ENCODE results near the gene CDC42EP3. TPM values are rescaled to one million over a fixed set of nuclear protein-coding genes. Genes with fewer than 3 reads are reported as not detected.

Gene CDC42EP3
- total and polyA plus RNA-seq, 4 donors, result 10.9 to 37.0 (median 22.8) TPM

DNA sequence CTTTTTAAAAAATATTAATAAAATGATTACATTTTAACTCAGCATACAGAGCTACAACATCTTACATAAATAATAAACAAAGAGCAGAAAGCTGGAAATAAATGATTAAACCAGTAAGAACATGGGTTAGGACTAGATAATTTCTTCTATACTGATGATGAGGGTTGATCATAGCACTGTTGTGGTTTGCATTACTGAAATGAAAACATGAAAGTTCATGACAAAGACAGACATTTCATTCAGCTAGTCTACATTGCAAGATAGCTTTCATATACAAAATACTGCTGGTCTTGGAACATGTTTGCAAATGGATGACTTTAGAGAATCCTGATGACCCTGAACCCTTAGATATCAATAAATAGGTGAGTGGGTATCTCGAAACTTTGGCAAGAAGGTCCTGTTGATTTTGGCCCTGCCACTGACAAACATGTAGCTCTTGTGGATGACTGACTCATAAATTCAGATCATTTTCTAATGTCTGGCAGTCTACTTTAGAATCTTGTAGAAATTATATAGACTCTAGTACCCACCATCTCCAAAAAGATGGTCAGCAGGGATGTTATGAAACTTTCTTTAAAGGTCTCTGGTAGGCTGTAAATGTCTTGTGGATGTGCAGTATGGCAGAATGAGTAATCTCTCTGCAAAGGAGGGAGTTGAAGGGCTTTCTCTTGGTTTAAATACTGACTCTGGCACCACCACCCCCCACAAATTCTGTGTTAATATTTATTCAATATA lies 15.5 kb upstream of the CDC42EP3 start:
- no peaks in the 10 kb centered on the region for H3K4me1 ChIP-seq (ENCODE audit: control insufficient read depth, insufficient read depth, low read length)
- no peaks in the 10 kb centered on the region for H3K27me3 ChIP-seq (ENCODE audit: control insufficient read depth, insufficient read depth, low read length)
- no CpG with 5 or more reads among the region's 1 CpG for WGBS (ENCODE audit: insufficient coverage)
- no peak overlapping the region for H3K4me3 ChIP-seq (ENCODE audit: low read depth, low read length)
- no peak for DNase-seq (ENCODE audit: low read depth in 4 of 6, low spot score in 6 of 6)
- H3K27ac ChIP-seq (ENCODE audit: low read depth, low read length), result no peak overlapping the region
- no peaks in the 10 kb centered on the region for H3K9me3 ChIP-seq (ENCODE audit: control insufficient read depth, insufficient read depth, low read length)
- no peaks in the 10 kb centered on the region for H3K36me3 ChIP-seq (ENCODE audit: control insufficient read depth, insufficient read depth, low read length)

DNA sequence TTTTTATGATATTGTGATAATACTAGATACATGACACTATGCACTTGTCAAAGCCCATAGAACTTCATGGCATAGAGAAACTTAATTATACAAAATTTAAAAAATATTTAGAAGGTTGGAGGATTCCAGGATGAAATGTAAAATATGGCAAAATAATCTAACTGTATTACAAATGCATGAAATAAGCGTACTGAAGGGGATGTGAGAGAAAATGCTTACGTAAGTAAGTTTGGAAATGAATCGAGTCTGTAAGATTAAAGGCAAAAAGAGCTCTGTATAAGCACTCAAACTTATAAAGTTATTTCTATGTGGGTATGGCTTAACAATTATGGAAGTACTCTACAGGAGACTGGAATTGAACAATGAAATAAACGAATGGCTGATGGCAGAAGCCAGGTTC lies 13.4 kb upstream of the CDC42EP3 start:
- no peaks in the 10 kb centered on the region for H3K9me3 ChIP-seq (ENCODE audit: control insufficient read depth, insufficient read depth, low read length)
- 100% methylated on average over 1 of the region's 4 CpGs for WGBS (ENCODE audit: insufficient coverage)
- H3K4me1 ChIP-seq (ENCODE audit: control insufficient read depth, insufficient read depth, low read length), result no peaks in the 10 kb centered on the region
- no peak for DNase-seq (ENCODE audit: low read depth in 4 of 6, low spot score in 6 of 6)
- H3K36me3 ChIP-seq (ENCODE audit: control insufficient read depth, insufficient read depth, low read length), result no peaks in the 10 kb centered on the region
- H3K27me3 ChIP-seq (ENCODE audit: control insufficient read depth, insufficient read depth, low read length), result no peaks in the 10 kb centered on the region
- H3K27ac ChIP-seq (ENCODE audit: low read depth, low read length), result no peak overlapping the region
- H3K4me3 ChIP-seq (ENCODE audit: low read depth, low read length), result no peak overlapping the region

DNA sequence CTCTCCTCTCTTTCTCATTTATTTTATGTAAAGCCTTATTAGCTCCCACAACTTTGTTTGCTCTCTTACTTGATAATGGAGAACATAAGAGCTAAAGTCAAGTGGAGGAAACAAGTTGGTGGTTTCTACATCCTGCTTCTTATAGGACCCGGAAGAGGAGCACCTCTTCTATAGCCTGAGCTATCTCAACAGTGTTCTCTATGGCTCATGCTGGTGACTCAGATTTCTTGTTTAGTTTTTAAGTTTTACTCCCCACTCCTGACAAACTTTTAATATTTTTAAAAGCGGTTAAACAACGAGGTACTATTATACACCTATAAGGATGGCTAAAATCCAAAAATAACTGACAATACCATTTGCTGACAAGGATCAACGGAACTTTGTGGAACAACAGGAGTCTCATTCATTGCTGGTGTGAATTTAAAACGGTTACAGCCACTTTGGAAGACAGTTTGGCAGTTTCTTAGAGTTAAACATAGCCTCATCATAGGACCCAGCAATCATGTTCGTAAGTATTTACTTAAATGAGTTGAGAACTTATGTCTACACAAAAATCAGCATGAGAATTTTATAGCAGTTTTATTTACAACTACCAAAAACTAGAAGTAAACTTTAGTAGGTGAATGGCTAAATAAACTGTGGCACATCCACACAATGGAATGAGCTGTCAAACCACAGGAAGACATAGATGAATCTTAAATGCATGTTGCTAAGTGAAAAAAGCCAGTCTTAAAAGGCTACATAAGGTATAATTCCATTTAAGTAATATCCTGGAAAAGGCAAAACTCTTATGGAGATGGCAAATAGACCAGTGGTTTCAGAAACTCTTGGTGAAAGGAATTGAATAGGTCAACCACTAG lies 12.7 kb upstream of the CDC42EP3 start:
- Histone ChIP-seq H3K4me1 (ENCODE audit: control insufficient read depth, insufficient read depth, low read length) (no peaks in the 10 kb centered on the region), H3K9me3 (ENCODE audit: control insufficient read depth, insufficient read depth, low read length) (no peaks in the 10 kb centered on the region), H3K27ac (ENCODE audit: low read depth, low read length) (no peak overlapping the region), H3K27me3 (ENCODE audit: control insufficient read depth, insufficient read depth, low read length) (no peaks in the 10 kb centered on the region), H3K36me3 (ENCODE audit: control insufficient read depth, insufficient read depth, low read length) (no peaks in the 10 kb centered on the region), H3K4me3 (ENCODE audit: low read depth, low read length) (no peak overlapping the region)
- WGBS (ENCODE audit: insufficient coverage), result 85% methylated on average over 3 of the region's 6 CpGs
- DNase-seq (ENCODE audit: low read depth in 4 of 6, low spot score in 6 of 6), result no peak

DNA sequence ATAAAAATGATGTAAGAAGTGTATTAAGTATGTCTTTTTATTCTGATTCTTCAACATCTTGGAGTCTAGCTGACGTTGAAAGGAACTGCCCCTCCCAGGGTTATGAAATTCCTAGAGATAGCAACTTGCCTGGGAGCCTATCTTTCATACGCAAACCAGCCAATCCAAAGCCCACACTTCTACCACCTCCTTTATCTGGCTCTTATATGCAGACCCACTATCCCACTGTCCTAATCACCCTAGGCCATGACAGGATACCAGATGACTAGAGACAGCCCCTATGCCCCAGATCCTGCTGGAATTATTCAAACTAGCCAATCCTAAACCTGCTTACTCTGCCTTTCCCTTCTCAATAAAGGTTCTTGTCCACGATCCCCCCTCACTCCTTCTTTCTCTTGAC lies 11.8 kb upstream of the CDC42EP3 start:
- no peaks in the 10 kb centered on the region for H3K27me3 ChIP-seq (ENCODE audit: control insufficient read depth, insufficient read depth, low read length)
- WGBS (ENCODE audit: insufficient coverage), result 80% methylated on average over 2 of the region's 3 CpGs
- no peaks in the 10 kb centered on the region for H3K36me3 ChIP-seq (ENCODE audit: control insufficient read depth, insufficient read depth, low read length)
- no peak for DNase-seq (ENCODE audit: low read depth in 4 of 6, low spot score in 6 of 6)
- no peaks in the 10 kb centered on the region for H3K4me1 ChIP-seq (ENCODE audit: control insufficient read depth, insufficient read depth, low read length)
- H3K4me3 ChIP-seq (ENCODE audit: low read depth, low read length), result no peak overlapping the region
- H3K27ac ChIP-seq (ENCODE audit: low read depth, low read length), result no peak overlapping the region
- H3K9me3 ChIP-seq (ENCODE audit: control insufficient read depth, insufficient read depth, low read length), result no peaks in the 10 kb centered on the region

DNA sequence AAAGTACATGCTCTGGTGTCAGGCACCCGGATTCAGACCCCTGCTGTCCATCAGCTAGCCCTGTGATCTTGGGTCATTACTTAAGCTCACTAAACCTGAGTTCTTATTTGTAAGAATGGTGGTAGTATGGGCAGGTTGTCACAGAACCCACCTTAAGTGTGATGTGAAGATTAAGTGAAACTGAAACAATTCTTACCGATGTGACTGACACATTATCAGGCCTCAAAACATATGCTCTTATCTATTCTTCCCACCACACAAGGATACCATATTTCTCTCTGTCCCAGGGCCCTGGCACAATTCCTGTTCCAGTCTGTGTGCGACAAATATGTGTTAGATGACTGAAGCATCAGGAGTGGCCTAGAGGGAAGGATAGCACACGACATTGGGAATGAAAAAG lies 11.0 kb upstream of the CDC42EP3 start:
- 85% methylated on average over 2 of the region's 4 CpGs for WGBS (ENCODE audit: insufficient coverage)
- H3K27me3 ChIP-seq (ENCODE audit: control insufficient read depth, insufficient read depth, low read length), result no peaks in the 10 kb centered on the region
- no peaks in the 10 kb centered on the region for H3K4me1 ChIP-seq (ENCODE audit: control insufficient read depth, insufficient read depth, low read length)
- H3K27ac ChIP-seq (ENCODE audit: low read depth, low read length), result no peak overlapping the region
- no peak overlapping the region for H3K4me3 ChIP-seq (ENCODE audit: low read depth, low read length)
- no peak for DNase-seq (ENCODE audit: low read depth in 4 of 6, low spot score in 6 of 6)
- no peaks in the 10 kb centered on the region for H3K36me3 ChIP-seq (ENCODE audit: control insufficient read depth, insufficient read depth, low read length)
- no peaks in the 10 kb centered on the region for H3K9me3 ChIP-seq (ENCODE audit: control insufficient read depth, insufficient read depth, low read length)

DNA sequence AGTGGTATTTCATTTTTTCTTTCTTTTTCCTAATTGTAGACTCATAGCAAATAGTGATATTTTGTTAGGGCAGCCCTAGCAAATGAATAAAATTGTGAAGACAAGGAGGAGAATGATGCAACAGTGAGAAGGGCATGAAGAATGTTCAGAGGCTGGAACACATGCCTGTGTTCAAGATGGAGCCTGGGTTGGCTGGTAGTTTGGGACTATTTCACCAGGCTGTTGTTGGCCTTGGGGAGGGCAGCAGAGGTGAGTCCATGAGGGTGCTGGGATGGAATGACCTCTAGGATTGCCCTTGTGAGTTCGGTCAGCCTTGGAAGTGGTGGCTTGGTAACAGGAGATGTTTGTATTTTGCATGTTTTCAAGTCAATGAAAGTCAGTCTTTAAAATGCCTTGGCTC lies 10.1 kb upstream of the CDC42EP3 start:
- no peaks in the 10 kb centered on the region for H3K36me3 ChIP-seq (ENCODE audit: control insufficient read depth, insufficient read depth, low read length)
- WGBS (ENCODE audit: insufficient coverage), result 85% methylated on average over 1 of the region's 1 CpG
- H3K4me3 ChIP-seq (ENCODE audit: low read depth, low read length), result no peak overlapping the region
- no peak for DNase-seq (ENCODE audit: low read depth in 4 of 6, low spot score in 6 of 6)
- no peaks in the 10 kb centered on the region for H3K27me3 ChIP-seq (ENCODE audit: control insufficient read depth, insufficient read depth, low read length)
- no peak overlapping the region for H3K27ac ChIP-seq (ENCODE audit: low read depth, low read length)
- no peaks in the 10 kb centered on the region for H3K9me3 ChIP-seq (ENCODE audit: control insufficient read depth, insufficient read depth, low read length)
- no peaks in the 10 kb centered on the region for H3K4me1 ChIP-seq (ENCODE audit: control insufficient read depth, insufficient read depth, low read length)

DNA sequence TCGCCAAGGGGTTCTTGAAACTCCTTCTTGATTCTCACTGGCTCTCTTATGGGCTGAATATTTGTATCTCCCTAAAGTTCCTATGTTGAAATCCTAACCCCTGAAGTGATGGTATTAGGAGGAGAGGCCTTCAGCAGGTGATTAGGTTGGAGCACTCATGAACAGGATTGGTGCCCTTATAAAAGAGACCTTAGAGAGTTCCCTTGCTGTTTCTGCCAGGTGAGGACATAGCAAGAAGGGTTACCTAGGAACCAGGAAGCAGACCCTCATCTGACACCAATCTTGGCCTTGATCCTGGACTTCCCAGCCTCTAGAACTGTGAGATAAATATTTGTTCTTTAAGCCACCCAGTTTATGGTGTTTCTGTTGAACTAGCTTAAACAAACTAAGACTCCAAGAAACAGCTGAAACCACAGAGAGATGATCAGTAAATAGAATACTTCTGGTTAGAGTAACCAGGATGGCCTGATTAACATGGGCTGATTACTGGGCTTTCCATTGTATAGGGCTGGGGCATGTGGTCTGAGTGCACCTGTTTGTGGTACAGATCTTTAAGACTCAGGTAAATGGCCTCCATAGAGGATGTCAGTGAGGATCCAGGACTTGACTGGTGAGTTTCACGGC lies 7.7 kb upstream of the CDC42EP3 start:
- no CpG with 5 or more reads among the region's 2 CpGs for whole genome bisulfite sequencing (ENCODE audit: insufficient coverage)
- Histone ChIP-seq H3K9me3 (ENCODE audit: control insufficient read depth, insufficient read depth, low read length) (no peaks in the 10 kb centered on the region), H3K4me3 (ENCODE audit: low read depth, low read length) (no peak overlapping the region), H3K27ac (ENCODE audit: low read depth, low read length) (no peak overlapping the region), H3K27me3 (ENCODE audit: control insufficient read depth, insufficient read depth, low read length) (no peaks in the 10 kb centered on the region), H3K4me1 (ENCODE audit: control insufficient read depth, insufficient read depth, low read length) (no peaks in the 10 kb centered on the region), H3K36me3 (ENCODE audit: control insufficient read depth, insufficient read depth, low read length) (no peaks in the 10 kb centered on the region)
- DNase-seq (ENCODE audit: low read depth in 4 of 6, low spot score in 6 of 6), result no peak

DNA sequence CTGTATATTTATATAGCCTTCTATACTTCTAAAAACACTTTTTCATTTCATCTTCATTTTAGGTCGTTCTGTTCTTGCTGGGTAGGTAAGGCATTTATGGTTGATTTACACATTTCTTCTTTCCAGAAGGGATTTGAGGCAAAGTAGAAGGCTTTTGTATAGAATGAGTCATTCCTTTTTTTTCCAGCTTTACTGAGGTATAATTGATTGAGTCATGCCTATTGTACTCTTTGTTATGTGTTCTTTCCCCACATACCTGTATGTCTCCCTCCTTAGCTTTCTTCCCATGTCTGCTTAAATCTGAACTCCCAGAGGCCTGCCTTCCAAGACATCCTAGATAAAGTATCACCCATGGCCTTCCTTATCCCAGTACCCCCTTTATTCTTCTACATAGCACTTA lies 4.8 kb upstream of the CDC42EP3 start:
- no peak for DNase-seq (ENCODE audit: low read depth in 4 of 6, low spot score in 6 of 6)
- Histone ChIP-seq H3K9me3 (ENCODE audit: control insufficient read depth, insufficient read depth, low read length) (no peaks in the 10 kb centered on the region), H3K4me3 (ENCODE audit: low read depth, low read length) (no peak overlapping the region), H3K36me3 (ENCODE audit: control insufficient read depth, insufficient read depth, low read length) (no peaks in the 10 kb centered on the region), H3K4me1 (ENCODE audit: control insufficient read depth, insufficient read depth, low read length) (peaks cover 4% of the 10 kb centered on the region), H3K27me3 (ENCODE audit: control insufficient read depth, insufficient read depth, low read length) (no peaks in the 10 kb centered on the region), H3K27ac (ENCODE audit: low read depth, low read length) (no peak overlapping the region)
- whole genome bisulfite sequencing (ENCODE audit: insufficient coverage), result no CpG with 5 or more reads among the region's 1 CpG

DNA sequence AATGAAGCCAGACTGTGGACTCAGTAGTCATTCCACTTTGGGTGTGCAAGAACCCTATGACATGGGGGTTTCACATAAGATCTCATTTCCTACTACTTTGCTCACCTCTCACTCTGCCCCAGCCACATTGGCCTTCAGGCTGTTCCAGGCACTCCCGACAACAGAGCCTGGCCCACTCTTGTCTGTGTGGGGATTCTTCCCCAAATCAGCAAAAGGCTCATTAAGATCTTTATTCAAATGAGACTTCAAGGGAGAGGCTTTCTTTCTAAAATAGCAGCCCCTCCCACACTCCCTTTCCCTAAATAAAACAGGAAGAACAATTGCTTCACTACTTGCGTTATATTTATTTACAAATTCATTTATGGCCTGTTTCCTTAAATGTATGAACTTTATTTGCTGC lies 3.5 kb upstream of the CDC42EP3 start:
- Histone ChIP-seq H3K36me3 (ENCODE audit: control insufficient read depth, insufficient read depth, low read length) (no peaks in the 10 kb centered on the region), H3K27ac (ENCODE audit: low read depth, low read length) (no peak overlapping the region), H3K4me3 (ENCODE audit: low read depth, low read length) (no peak overlapping the region), H3K4me1 (ENCODE audit: control insufficient read depth, insufficient read depth, low read length) (peaks cover 15% of the 10 kb centered on the region), H3K27me3 (ENCODE audit: control insufficient read depth, insufficient read depth, low read length) (no peaks in the 10 kb centered on the region), H3K9me3 (ENCODE audit: control insufficient read depth, insufficient read depth, low read length) (no peaks in the 10 kb centered on the region)
- no CpG with 5 or more reads among the region's 2 CpGs for WGBS (ENCODE audit: insufficient coverage)
- DNase-seq (ENCODE audit: low read depth in 4 of 6, low spot score in 6 of 6), result no peak
